Heart right ventricle (tissue), 16 donors: ENCODE data around the gene GCGR. TPM values are rescaled to one million over a fixed set of nuclear protein-coding genes. Genes with fewer than 3 reads are reported as not detected.

Experiments
- ATAC-seq, 8 donors: fragments of 200-7000 bp; cut with Tn5 transposase; one replicate each; pipeline ENCODE4 v1.9.1; 2020; ENCODE audit warnings: mild to moderate bottlenecking in 8 of 8, moderate library complexity in 8 of 8, moderate number of reproducible peaks in 1 of 8
- DNase-seq, 2 donors: peaks; one replicate each; pipeline ENCODE4 v3.0.0-alpha.2; 2020
- H3K27ac ChIP-seq, 10 donors: fragments of 200-600 bp; sonication (generic) in 2 of 10; one replicate each; pipeline versions ENCODE4 v1.5.0 to v1.8.0; 2020 to 2022; ENCODE audit warnings: mild to moderate bottlenecking in 3 of 10
- H3K27me3 ChIP-seq, 7 donors: fragments of 200-600 bp; one replicate each; pipeline ENCODE4 v1.8.0; 2021 to 2022; ENCODE audit warnings: mild to moderate bottlenecking in 2 of 7
- H3K36me3 ChIP-seq, 9 donors: fragments of 200-600 bp; sonication (generic) in 1 of 9; one replicate each; pipeline versions ENCODE4 v1.5.0 to v1.8.0; 2020 to 2022; ENCODE audit warnings: mild to moderate bottlenecking in 2 of 9
- H3K4me1 ChIP-seq, 9 donors: fragments of 200-600 bp; sonication (generic) in 1 of 9; one replicate each; pipeline versions ENCODE4 v1.5.0 to v1.8.0; 2020 to 2022; ENCODE audit warnings: mild to moderate bottlenecking in 4 of 9
- H3K4me3 ChIP-seq, 10 donors: fragments of 200-600 bp; sonication (generic) in 2 of 10; one replicate each; pipeline versions ENCODE4 v1.5.0 to v1.8.0; 2020 to 2022; ENCODE audit warnings: mild to moderate bottlenecking in 7 of 10, moderate library complexity in 2 of 10
- H3K9me3 ChIP-seq, 11 donors: fragments of 200-600 bp in 10 of 11; sonication (generic) in 2 of 11; one replicate each; pipeline versions ENCODE4 v1.5.0 to v1.8.0; 2013 to 2022; ENCODE audit warnings: mild to moderate bottlenecking in 2 of 11, control low read depth in 1 of 11, moderate library complexity in 1 of 11
- CTCF ChIP-seq, 9 donors: fragments of 200-600 bp; sonication (generic) in 2 of 9; IDR thresholded peaks; one replicate each; pipeline versions ENCODE4 v1.5.0 to v1.8.0; 2021 to 2022; ENCODE audit warnings: antibody characterized with exemption in 9 of 9, mild to moderate bottlenecking in 5 of 9, moderate library complexity in 1 of 9
- WGBS, 2 donors: extraction: QIAGEN DNeasy Blood & Tissue Kit; methylation state at CpG; one replicate each; pipeline ENCODE4 v1.1.7; 2013; ENCODE audit warnings: inconsistent platforms in 1 of 2; 5-methylcytosine and 5-hydroxymethylcytosine counted together
- intact Hi-C, 10 donors: fragments of 100-400 bp; cut with DNase I; formaldehyde crosslinking; loops; one replicate each; pipeline versions ENCODE4 v1.11.1 to v1.14.2; 2022
- polyA plus RNA-seq, 2 donors: library from polyadenylated mRNA; stranded (reverse); fragments of 200-250 nt; gene quantifications; one replicate each; pipeline ENCODE4 v1.2.3, GENCODE V29; 2013
- total RNA-seq, 10 donors: library from RNA; stranded (reverse); fragmentation: NEBNext Ultra II Directional in 3 of 10; extraction: Animal tissue kit (Norgen Biotek cat#: 25700) in 3 of 10; gene quantifications; one replicate each; pipeline versions ENCODE4 v1.2.1 to v1.2.4, GENCODE V29; 2021 to 2023
- donor health status: Arrhythmogenic right ventricular cardiomyopathy.
- donor health status: ischemic (EF 13 %, LVEDD 7.1; RV severe dilation, severe dysfunction).
- donor health status: healthy with polysubstance abuse.
- donor health status: DM: no; HTN: yes; CAD: no.
- donor health status: DM: no; HTN: no; CAD: no.
- donor health status: ischemic (EF 25% LVEDD 6.9; RV normal size, moderate dysfunction).
- donor health status: ischemic (EF 25% LVEDD 5.7; RV mildly dilated, moderate dysfunction).
- donor health status: healthy.
- donor health status: DM: yes; HTN: yes; CAD: no.
- donor health status: Ischemic cardiomyopathy.
- donor health status: ischemic (EF 35%, LVEDD 5.7; RV mildly dilated, moderate dysfunction).
- donor health status: nonischemic (EF 11% LVEDD 7.7; RV severe dilation, severe dysfunction).
- donor health status: DM: yes; HTN: yes; CAD: no.
- donor health status: PGD.
- donor health status: ischemic (EF 29% LVEDD 5.4; RV normal size, mild dysfunction).
- donor health status: nonischemic (EF 23%, LVEDD 6.1; RV moderate dilation, normal function).

GCGR gene
- total and polyA plus RNA-seq, 12 donors, result 0.03 TPM; not detected in 11

GRCh38 chr17:81811705-81812570 lies 8.0 kb downstream of the GCGR start:
- intact Hi-C loops, result no loop called here
- no peaks in the 10 kb centered on the region for H3K36me3 ChIP-seq
- DNase-seq (no peak), ATAC-seq (no peak)
- H3K4me1 ChIP-seq, result no peaks in the 10 kb centered on the region
- WGBS, 2 donors, result 71 to 74% methylated on average over 23 to 24 of the region's 24 CpGs
- TF ChIP-seq CTCF (IDR thresholded peaks at IDR 0.05), result no peak
- no peaks in the 10 kb centered on the region for H3K9me3 ChIP-seq
- H3K27me3 ChIP-seq, result peaks cover 5 to 54% (median 32%) of the 10 kb centered on the region in 7 donors
- no peak overlapping the region for H3K4me3 ChIP-seq
- no peak overlapping the region for H3K27ac ChIP-seq

GRCh38 chr17:81812571-81813370 lies 8.8 kb downstream of the GCGR start:
- no peak overlapping the region for H3K27ac ChIP-seq
- no peaks in the 10 kb centered on the region for H3K9me3 ChIP-seq
- intact Hi-C loops, result no loop called here
- no peaks in the 10 kb centered on the region for H3K36me3 ChIP-seq
- ATAC-seq (no peak), DNase-seq (no peak)
- TF ChIP-seq CTCF (IDR thresholded peaks at IDR 0.05), result no peak
- no peak overlapping the region for H3K4me3 ChIP-seq
- H3K27me3 ChIP-seq, result peaks cover 0 to 46% (median 24%) of the 10 kb centered on the region in 7 donors
- WGBS, 2 donors, result 82 to 87% methylated on average over 45 of the region's 45 CpGs
- H3K4me1 ChIP-seq, result no peaks in the 10 kb centered on the region

- intact Hi-C loops, result no loop called here
- no peak overlapping the region for H3K4me3 ChIP-seq
- no peaks in the 10 kb centered on the region for H3K36me3 ChIP-seq
- H3K9me3 ChIP-seq, result no peaks in the 10 kb centered on the region
- DNase-seq (no peak), ATAC-seq (no peak)
- no peak overlapping the region for H3K27ac ChIP-seq
- H3K27me3 ChIP-seq, result peaks cover 0 to 41% (median 20%) of the 10 kb centered on the region in 7 donors
- WGBS, 2 donors, result 90% methylated on average over 15 of the region's 15 CpGs
- no peak for TF ChIP-seq CTCF (IDR thresholded peaks at IDR 0.05)
- H3K4me1 ChIP-seq, result no peaks in the 10 kb centered on the region
These were observed 9.4 kb downstream of the GCGR start for GRCh38 chr17:81813371-81813684.

- no peaks in the 10 kb centered on the region for H3K36me3 ChIP-seq
- H3K4me3 ChIP-seq, result no peak overlapping the region
- WGBS, 2 donors, result 88 to 89% methylated on average over 37 to 40 of the region's 41 CpGs
- DNase-seq, result no peak
- no peak for TF ChIP-seq CTCF (IDR thresholded peaks at IDR 0.05)
- H3K9me3 ChIP-seq, result no peaks in the 10 kb centered on the region
- ATAC-seq, result no peak
- no peaks in the 10 kb centered on the region for H3K4me1 ChIP-seq
- peaks cover 0 to 36% (median 20%) of the 10 kb centered on the region in 7 donors for H3K27me3 ChIP-seq
- H3K27ac ChIP-seq, result no peak overlapping the region
- intact Hi-C loops, result no loop called here
These were observed 10.1 kb downstream of the GCGR start for GRCh38 chr17:81813861-81814683.
